GM23338 (cell line): Measurements from ENCODE around the gene LDHB. TPM values are rescaled to one million over a fixed set of nuclear protein-coding genes. Genes with fewer than 3 reads are reported as not detected.

Experiments
- ATAC-seq: fragments of 200-7000 bp; cut with Tn5 transposase; 3 replicates; pipeline ENCODE4 v1.9.1; 2020
- DNase-seq: peaks from one replicate; pipeline ENCODE4 v3.0.0-alpha.2; 2015; ENCODE audit warnings: low spot score
- H2AFZ ChIP-seq: fragments of 200-600 bp; sonication (generic); 2 replicates; pipeline ENCODE4 v1.8.0; 2016; ENCODE audit warnings: antibody characterized with exemption, mild to moderate bottlenecking, moderate library complexity
- H3F3A ChIP-seq: fragments of 200-600 bp; sonication (generic); replicated peaks from 2 replicates; pipeline ENCODE4 v1.8.0; 2017; ENCODE audit warnings: antibody characterized with exemption, mixed run types, low read depth
- H3K27ac ChIP-seq: fragments of 200-600 bp; sonication (generic); 2 replicates; pipeline ENCODE4 v1.6.1; 2016; ENCODE audit warnings: low read depth
- H3K27me3 ChIP-seq: fragments of 200-600 bp; sonication (generic); 2 replicates; pipeline ENCODE4 v1.8.0; 2016; ENCODE audit warnings: mild to moderate bottlenecking, mixed run types, moderate library complexity; ENCODE audit not compliant: insufficient read depth
- H3K36me3 ChIP-seq: fragments of 200-600 bp; sonication (generic); 2 replicates; pipeline ENCODE4 v1.8.0; 2016; ENCODE audit warnings: mild to moderate bottlenecking; ENCODE audit not compliant: insufficient read depth
- H3K4me1 ChIP-seq: fragments of 200-600 bp; sonication (generic); 2 replicates; pipeline ENCODE4 v1.8.0; 2016; ENCODE audit warnings: mild to moderate bottlenecking, moderate library complexity; ENCODE audit not compliant: insufficient read depth
- H3K4me2 ChIP-seq: fragments of 200-600 bp; sonication (generic); 2 replicates; pipeline ENCODE4 v1.7.1; 2017; ENCODE audit warnings: mixed run types
- H3K4me3 ChIP-seq: fragments of 200-600 bp; sonication (generic); 2 replicates; pipeline ENCODE4 v1.6.1; 2016; ENCODE audit warnings: mixed run types
- H3K79me2 ChIP-seq: fragments of 200-600 bp; sonication (generic); replicated peaks from 2 replicates; pipeline ENCODE4 v1.8.0; 2017; ENCODE audit warnings: mild to moderate bottlenecking; ENCODE audit not compliant: insufficient read depth
- H3K9me2 ChIP-seq: fragments of 200-600 bp; sonication (generic); 2 replicates; pipeline ENCODE4 v1.8.0; 2017; ENCODE audit not compliant: insufficient read depth
- H4K20me1 ChIP-seq: fragments of 200-600 bp; sonication (generic); replicated peaks from 2 replicates; pipeline ENCODE4 v1.8.0; 2017; ENCODE audit warnings: mild to moderate bottlenecking; ENCODE audit not compliant: insufficient read depth
- H3K27ac Mint-ChIP-seq: 2 replicates; pipeline ENCODE4 v1.8.0; 2020; ENCODE audit warnings: inconsistent platforms, mild to moderate bottlenecking, moderate library complexity, mixed read lengths
- H3K27me3 Mint-ChIP-seq: 3 replicates; pipeline ENCODE4 v1.8.0; 2022; ENCODE audit warnings: low read depth, mild to moderate bottlenecking, moderate library complexity, mixed read lengths, inconsistent platforms; ENCODE audit not compliant: insufficient read depth, poor library complexity
- H3K36me3 Mint-ChIP-seq: 3 replicates; pipeline ENCODE4 v1.8.0; 2021; ENCODE audit warnings: low read depth, mild to moderate bottlenecking, inconsistent platforms, moderate library complexity, mixed read lengths
- H3K4me1 Mint-ChIP-seq: 3 replicates; pipeline ENCODE4 v1.8.0; 2020; ENCODE audit warnings: mild to moderate bottlenecking, inconsistent platforms, mixed read lengths
- H3K4me3 Mint-ChIP-seq: 3 replicates; pipeline ENCODE4 v1.8.0; 2021; ENCODE audit warnings: moderate library complexity, mild to moderate bottlenecking, inconsistent platforms, mixed read lengths
- H3K9me3 Mint-ChIP-seq: 3 replicates; pipeline ENCODE4 v1.8.0; 2020; ENCODE audit warnings: moderate library complexity, mild to moderate bottlenecking, inconsistent platforms, mixed read lengths
- CREB1 ChIP-seq: fragments of 250-450 bp; sonication (Bioruptor Pico); IDR thresholded peaks from 2 replicates; pipeline ENCODE4 v1.5.0; 2020; ENCODE audit warnings: low read depth, mild to moderate bottlenecking, moderate library complexity
- CTCF ChIP-seq, 2 experiments: fragments of 200-600 bp in 1 of 2; sonication (generic) in 1 of 2; conservative IDR thresholded peaks; 2 replicates each; pipeline versions ENCODE4 v1.5.1 to v1.6.1; 2016 to 2017; ENCODE audit warnings: antibody characterized with exemption in 2 of 2, low read depth in 2 of 2, mild to moderate bottlenecking in 2 of 2, moderate library complexity in 1 of 2
- EZH2 ChIP-seq: fragments of 200-600 bp; sonication (generic); IDR thresholded peaks from one replicate; pipeline ENCODE4 v1.8.0; 2017; ENCODE audit warnings: antibody characterized with exemption, mild to moderate bottlenecking, low read depth; ENCODE audit not compliant: unreplicated experiment
- EZH2phosphoT487 ChIP-seq: fragments of 200-600 bp; sonication (generic); IDR thresholded peaks from one replicate; pipeline ENCODE4 v1.8.1; 2018; ENCODE audit warnings: antibody characterized with exemption; ENCODE audit not compliant: unreplicated experiment
- JUNB ChIP-seq: IDR thresholded peaks from one replicate; pipeline ENCODE4 v1.6.1; 2016; ENCODE audit warnings: antibody characterized with exemption; ENCODE audit not compliant: unreplicated experiment
- POLR2AphosphoS5 ChIP-seq: IDR thresholded peaks from 2 replicates; pipeline ENCODE4 v1.6.1; 2016; ENCODE audit warnings: antibody characterized with exemption, low read depth
- STAT1 ChIP-seq: IDR thresholded peaks from one replicate; pipeline ENCODE4 v1.6.1; 2016; ENCODE audit warnings: antibody characterized with exemption; ENCODE audit not compliant: unreplicated experiment
- ZNF114 ChIP-seq: fragments of 250-450 bp; sonication (Bioruptor Pico); IDR thresholded peaks from 2 replicates; pipeline ENCODE4 v1.5.0; 2020; ENCODE audit warnings: mild to moderate bottlenecking, moderate library complexity
- ZNF331 ChIP-seq: fragments of 250-450 bp; sonication (Bioruptor Pico); IDR thresholded peaks from 2 replicates; pipeline ENCODE4 v1.5.0; 2020; ENCODE audit warnings: low read depth, mild to moderate bottlenecking, moderate library complexity
- ZNF462 ChIP-seq: fragments of 250-450 bp; sonication (Bioruptor Pico); IDR thresholded peaks from 2 replicates; pipeline ENCODE4 v1.5.0; 2020; ENCODE audit warnings: mild to moderate bottlenecking, moderate library complexity
- polyA plus RNA-seq: library from polyadenylated mRNA; unstranded; fragments of >200 nt; fragmentation: Nextera tagmentation; extraction: Ambion mirVana; gene quantifications from 2 replicates; pipeline ENCODE4 v1.2.1, GENCODE V29; 2016
- total RNA-seq: library from RNA; depleted of rRNA; stranded (reverse); fragments of >200 nt; shearing (Covaris generic); gene quantifications from 2 replicates; pipeline ENCODE4 v1.2.3, GENCODE V29; 2014
- TF ChIP-seq, protein P1 (sequence below): IDR thresholded peaks from one replicate; pipeline ENCODE4 v1.6.1; 2018; ENCODE audit warnings: antibody characterized with exemption; ENCODE audit not compliant: unreplicated experiment
- TF ChIP-seq, protein P2 (sequence below): IDR thresholded peaks from 2 replicates; pipeline ENCODE4 v1.6.1; 2016; ENCODE audit warnings: antibody characterized with exemption

LDHB gene
- total and polyA plus RNA-seq, 2 experiments from 2014 or later, result 1,537 to 1,990 TPM

- TF ChIP-seq ZNF462 (CRISPR knock-in tag) (no peak), EZH2phosphoT487 (no peak), CREB1 (CRISPR knock-in tag) (no peak)
- TF ChIP-seq, protein P1, sequence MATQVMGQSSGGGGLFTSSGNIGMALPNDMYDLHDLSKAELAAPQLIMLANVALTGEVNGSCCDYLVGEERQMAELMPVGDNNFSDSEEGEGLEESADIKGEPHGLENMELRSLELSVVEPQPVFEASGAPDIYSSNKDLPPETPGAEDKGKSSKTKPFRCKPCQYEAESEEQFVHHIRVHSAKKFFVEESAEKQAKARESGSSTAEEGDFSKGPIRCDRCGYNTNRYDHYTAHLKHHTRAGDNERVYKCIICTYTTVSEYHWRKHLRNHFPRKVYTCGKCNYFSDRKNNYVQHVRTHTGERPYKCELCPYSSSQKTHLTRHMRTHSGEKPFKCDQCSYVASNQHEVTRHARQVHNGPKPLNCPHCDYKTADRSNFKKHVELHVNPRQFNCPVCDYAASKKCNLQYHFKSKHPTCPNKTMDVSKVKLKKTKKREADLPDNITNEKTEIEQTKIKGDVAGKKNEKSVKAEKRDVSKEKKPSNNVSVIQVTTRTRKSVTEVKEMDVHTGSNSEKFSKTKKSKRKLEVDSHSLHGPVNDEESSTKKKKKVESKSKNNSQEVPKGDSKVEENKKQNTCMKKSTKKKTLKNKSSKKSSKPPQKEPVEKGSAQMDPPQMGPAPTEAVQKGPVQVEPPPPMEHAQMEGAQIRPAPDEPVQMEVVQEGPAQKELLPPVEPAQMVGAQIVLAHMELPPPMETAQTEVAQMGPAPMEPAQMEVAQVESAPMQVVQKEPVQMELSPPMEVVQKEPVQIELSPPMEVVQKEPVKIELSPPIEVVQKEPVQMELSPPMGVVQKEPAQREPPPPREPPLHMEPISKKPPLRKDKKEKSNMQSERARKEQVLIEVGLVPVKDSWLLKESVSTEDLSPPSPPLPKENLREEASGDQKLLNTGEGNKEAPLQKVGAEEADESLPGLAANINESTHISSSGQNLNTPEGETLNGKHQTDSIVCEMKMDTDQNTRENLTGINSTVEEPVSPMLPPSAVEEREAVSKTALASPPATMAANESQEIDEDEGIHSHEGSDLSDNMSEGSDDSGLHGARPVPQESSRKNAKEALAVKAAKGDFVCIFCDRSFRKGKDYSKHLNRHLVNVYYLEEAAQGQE, result no peak
Observed at GRCh38 chr12:21655591-21655990, 2.1 kb downstream of the LDHB start (continued).

- H3K9me2 ChIP-seq, result no peaks in the 10 kb centered on the region
- ATAC-seq (no peak), DNase-seq (no peak)
- peaks cover 86% of the 10 kb centered on the region for H4K20me1 ChIP-seq
- no peaks in the 10 kb centered on the region; the same call in 2 of the 3 replicates for H3K9me3 Mint-ChIP-seq
- peak overlapping the region; percentile 31; the same call in 1 of the 2 replicates for H3K4me2 ChIP-seq
- no peak overlapping the region for H3K27ac ChIP-seq
- H3K27me3 ChIP-seq, result no peaks in the 10 kb centered on the region
- peaks cover 5% of the 10 kb centered on the region for H3K27me3 Mint-ChIP-seq
- H3K4me1 ChIP-seq, result peaks cover 58% of the 10 kb centered on the region
- peaks cover 76% of the 10 kb centered on the region for H3K36me3 ChIP-seq
- H3K79me2 ChIP-seq, result peaks cover 100% of the 10 kb centered on the region
- H3K27ac Mint-ChIP-seq, result no peak overlapping the region
- H3K4me3 ChIP-seq, result no peak overlapping the region; the same call in 1 of the 2 replicates
- H3K4me1 Mint-ChIP-seq, result peaks cover 70% of the 10 kb centered on the region
- no peak overlapping the region for H3K4me3 Mint-ChIP-seq
- H3K36me3 Mint-ChIP-seq, result peaks cover 99% of the 10 kb centered on the region
- no peaks in the 10 kb centered on the region for H3F3A ChIP-seq
- H2AFZ ChIP-seq, result no peak overlapping the region
- TF ChIP-seq STAT1 (no peak), JUNB (no peak), ZNF114 (CRISPR knock-in tag) (no peak), CTCF (conservative IDR thresholded peaks at IDR 0.05; ENCODE audit: low read depth in 2 of 2) (no peak), POLR2AphosphoS5 (no peak), CREB1 (CRISPR knock-in tag) (no peak), EZH2 (no peak), ZNF331 (CRISPR knock-in tag) (no peak)
- TF ChIP-seq, protein P2, sequence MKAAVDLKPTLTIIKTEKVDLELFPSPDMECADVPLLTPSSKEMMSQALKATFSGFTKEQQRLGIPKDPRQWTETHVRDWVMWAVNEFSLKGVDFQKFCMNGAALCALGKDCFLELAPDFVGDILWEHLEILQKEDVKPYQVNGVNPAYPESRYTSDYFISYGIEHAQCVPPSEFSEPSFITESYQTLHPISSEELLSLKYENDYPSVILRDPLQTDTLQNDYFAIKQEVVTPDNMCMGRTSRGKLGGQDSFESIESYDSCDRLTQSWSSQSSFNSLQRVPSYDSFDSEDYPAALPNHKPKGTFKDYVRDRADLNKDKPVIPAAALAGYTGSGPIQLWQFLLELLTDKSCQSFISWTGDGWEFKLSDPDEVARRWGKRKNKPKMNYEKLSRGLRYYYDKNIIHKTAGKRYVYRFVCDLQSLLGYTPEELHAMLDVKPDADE, result no peak
Observed at GRCh38 chr12:21651821-21652220, 5.8 kb downstream of the LDHB start.
